DMS53 treated with DMSO at 0.1 percent for 48 hours (cell line): Measurements from ENCODE around the gene CLEC18B.
"Not testable (repeated sequence)": the region's sequence is repeated elsewhere in the genome, so short reads cannot be mapped to it uniquely, and the experiment has no call there.

Source experiments
- DNase-seq: peaks from one replicate; lab custom pipeline; 2025; ENCODE audit not compliant: unreplicated experiment; lab: John Stamatoyannopoulos, UW

The CLEC18B gene

GRCh38 chr16:74420612-74421481 is at the start of gene CLEC18B:
Gene CLEC18B, minus strand, starts transcription at chr16:74421478. Its CDS starts 208 bp downstream, at chr16:74421270.
- DNase-seq: not testable (repeated sequence)

- no peak for DNase-seq
These were observed 48.7 kb upstream of the CLEC18B start for GRCh38 chr16:74469946-74470478.

DNA sequence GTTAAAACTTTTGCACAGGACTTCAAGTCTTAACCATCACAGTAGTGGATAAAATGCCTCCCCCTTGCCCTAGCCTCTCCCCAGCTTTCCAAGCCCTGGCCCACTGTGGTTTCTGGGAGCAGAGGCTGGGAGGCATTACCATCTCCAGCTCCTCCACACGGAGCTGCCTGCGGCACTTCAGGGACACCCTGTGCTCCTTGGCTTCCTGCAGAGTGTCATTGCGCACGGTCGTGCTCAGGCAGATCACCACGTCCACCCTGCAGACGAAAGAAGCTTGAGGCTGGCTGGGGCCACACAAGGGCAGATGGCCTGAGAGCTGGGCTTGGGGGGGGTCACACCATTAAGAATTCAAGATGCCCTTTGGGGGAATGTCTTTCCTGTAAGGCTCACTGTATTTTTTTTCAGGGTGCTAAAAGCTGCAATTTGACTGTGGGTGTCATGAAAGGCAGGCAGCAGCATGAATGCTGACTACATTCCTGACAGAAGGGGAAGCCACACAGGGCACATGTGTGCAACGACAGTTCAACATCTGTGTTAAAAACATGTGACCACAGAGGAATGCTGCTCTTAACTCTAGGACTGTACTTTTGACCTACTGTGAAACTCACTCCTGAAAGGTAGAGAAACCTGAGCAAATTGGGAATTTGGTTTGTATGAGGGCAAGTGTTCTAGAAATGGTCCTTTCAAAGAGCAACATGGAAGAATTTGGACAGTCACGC is 47.7 kb upstream of the CLEC18B start:
- DNase-seq: no peak

- no peak for DNase-seq
These were observed 45.6 kb upstream of the CLEC18B start for GRCh38 chr16:74466872-74467271.

DNA sequence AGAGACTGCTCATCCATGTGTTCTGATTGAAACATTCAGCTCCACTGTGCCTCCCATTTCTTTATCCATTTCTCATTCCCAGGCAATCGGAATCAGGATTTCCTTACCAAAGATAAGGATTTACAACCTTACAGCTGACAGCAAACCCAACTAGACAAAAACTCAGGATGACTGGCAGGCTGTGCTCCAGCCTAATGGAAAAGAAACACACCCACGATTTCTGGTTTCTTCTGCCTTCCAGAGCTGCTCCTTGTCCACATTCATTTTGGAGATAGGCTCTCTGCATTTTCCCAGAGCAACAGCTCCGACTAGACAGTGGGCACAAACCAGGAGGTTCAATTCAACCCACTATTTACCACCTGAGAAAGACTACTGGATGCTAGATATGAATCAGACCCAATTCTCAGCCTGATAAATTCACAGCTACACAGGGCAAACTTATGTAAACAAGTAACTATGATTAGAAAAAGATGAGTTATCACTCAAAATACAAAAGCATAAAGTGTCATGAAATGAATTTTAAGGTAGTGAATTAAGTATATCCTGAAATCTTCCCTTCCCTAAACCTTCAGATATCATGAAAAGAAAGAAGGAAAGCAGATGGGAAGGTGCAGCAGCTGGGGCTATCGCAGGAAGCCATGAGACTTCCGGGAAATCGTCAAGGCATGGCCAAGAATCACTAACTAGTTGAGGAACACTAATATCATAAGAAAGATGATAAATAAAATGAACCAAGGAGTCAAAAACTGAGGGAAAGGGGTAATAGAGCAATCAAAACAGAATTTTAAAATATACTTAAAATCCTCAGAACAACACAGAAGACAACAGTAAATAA is 44.8 kb upstream of the CLEC18B start:
- no peak for DNase-seq

DNA sequence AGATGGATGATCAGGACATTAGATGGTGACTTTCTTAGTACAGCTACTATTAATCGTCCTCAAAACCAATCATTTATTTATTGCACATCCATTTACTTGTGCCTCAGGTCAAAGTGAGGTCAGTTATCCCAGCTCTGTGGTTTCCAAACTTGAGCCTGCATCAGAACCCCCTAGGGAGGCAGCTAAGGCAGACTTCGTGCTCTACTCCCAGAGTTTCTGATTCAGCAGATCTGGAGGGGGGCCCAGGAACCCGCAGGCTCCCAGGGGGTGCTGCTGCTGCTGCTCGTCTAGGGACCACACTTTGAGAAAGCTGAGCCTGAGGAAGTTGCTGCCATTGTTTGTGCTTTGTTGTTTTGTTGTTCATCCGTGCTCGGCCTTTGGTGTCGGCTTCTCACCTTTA is 44.0 kb upstream of the CLEC18B start:
- no peak for DNase-seq

DNA sequence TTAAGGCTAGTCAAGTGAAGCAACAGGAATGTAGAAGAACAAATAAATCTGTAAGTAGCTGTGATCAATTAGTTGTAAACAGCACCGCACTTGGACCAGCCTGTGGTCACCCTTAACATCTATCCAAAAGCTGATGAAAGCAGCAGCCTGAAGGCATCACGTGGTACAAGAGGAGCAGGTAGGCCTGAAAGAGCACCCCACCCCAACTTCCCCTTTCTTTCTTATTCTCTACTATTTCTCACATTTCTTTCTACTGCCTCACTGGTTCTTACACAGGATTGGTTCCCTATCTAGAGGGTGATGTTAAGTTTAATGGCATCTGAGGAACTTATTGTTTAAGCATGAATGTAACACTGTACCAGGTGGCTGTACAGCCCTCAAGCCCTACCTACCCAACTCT is 42.6 kb upstream of the CLEC18B start:
- no peak for DNase-seq

DNA sequence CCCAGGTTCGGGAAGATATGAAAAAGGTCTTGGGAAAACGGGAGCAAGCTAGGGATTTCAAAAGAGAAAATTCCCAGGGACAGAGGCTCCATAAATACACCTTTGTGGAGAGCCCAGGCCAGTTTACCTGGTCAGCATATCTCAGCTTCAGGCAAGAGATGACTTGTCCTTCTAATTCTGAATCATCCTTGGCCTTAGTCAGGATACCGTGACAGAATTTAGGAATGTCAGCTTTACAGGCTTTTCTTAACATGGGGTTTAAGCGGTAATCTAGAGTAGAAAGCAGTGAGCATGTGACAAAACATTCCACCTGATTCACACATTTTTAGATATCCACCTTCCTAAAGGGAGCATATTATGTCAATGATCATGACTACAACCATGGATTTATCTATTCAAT is 41.1 kb upstream of the CLEC18B start:
- no peak for DNase-seq

DNA sequence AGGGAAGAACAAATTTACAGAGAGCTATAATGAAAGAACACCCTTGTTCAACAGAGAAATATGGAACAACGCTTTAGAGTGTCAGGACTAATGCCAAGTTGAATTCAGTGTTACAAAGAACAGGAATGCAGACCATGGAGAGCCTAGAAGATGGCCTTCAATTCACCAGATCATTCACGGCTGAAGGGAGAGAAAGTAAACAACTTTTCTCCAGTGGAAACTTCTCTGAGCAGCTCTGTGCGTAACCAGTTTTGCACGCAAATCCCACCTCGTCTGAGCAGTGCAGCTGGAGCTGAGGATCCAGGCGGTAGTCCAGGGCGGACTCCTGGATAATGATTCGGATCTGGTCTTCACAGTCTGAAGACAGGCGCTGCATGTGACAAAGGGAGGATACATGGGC is 40.5 kb upstream of the CLEC18B start:
- no peak for DNase-seq

GRCh38 chr16:74460542-74460941 is 39.3 kb upstream of the CLEC18B start:
- no peak for DNase-seq

- no peak for DNase-seq
These were observed 35.0 kb upstream of the CLEC18B start for GRCh38 chr16:74456290-74456625.

DNA sequence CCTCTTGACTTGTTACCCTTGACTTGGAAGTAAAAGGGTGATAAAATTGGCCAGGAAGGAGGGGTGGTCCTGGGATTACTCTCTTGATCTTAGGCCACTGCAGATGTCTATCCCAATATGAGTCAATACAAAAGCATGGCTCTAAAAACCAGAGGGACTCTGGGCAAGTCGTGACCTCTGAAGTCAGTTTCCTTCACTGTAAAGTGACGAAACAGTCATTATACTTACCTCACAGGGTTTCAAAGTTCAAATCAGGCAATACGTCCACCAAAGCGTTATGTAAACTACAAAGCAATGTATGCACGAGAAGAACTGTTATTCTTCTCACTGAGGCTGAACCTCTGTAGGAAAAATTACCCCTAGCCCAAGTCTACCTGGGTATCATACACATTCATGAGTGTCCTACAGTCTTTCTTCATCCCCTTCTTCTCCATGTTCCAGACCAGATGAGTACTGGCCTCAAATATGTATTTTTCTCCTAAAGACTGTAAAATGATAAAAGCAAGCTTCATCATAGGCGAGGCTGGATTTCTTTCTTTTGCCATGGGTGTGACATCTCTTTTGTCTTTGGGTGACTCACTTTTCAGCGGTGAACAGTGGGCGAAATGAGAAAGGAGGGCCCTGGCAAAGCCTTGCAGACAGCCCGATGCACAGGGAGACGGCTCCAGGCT is 34.5 kb upstream of the CLEC18B start:
- DNase-seq: no peak

GRCh38 chr16:74455213-74455612 is 33.9 kb upstream of the CLEC18B start:
- DNase-seq: no peak

DNA sequence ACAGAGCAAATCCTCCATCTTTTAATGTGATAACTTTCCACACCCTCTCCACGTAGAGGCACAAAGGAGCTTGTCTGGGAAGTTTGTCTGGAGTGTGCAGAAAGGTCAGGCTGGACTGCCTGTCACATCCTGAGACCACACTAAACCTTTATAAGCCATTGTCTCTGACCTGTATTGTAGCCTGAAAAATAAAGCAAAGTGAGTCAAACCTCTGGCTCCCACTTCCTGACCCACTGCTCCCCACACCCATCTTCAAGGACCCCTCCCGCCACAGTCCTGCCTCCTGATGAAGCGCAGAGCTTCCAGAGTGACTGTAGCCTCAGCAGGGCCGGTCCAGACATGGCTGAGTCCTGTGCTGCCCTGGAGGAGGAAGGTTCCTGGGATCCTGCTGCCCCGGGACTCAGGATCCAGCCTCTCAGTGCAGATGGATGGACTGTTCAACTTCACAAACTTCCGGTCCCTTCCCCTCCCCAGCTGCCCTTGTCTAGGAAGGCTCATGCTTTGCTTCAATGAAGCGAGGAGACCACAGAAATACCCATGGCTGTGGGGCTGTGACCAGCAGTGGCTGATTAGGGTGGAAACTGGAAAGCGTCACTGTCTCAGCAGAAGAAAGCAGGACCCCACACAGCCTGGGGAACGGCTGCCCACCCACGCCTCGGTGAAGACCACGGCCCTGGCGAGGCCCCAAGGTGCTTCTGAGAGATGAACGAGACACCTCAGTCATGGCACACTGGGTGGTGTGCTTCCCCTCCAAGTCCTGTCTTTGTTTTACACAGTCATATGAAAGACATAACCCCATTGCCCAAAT is 30.9 kb upstream of the CLEC18B start:
- DNase-seq: no peak

GRCh38 chr16:74450967-74451760 is 29.9 kb upstream of the CLEC18B start:
- no peak for DNase-seq

DNA sequence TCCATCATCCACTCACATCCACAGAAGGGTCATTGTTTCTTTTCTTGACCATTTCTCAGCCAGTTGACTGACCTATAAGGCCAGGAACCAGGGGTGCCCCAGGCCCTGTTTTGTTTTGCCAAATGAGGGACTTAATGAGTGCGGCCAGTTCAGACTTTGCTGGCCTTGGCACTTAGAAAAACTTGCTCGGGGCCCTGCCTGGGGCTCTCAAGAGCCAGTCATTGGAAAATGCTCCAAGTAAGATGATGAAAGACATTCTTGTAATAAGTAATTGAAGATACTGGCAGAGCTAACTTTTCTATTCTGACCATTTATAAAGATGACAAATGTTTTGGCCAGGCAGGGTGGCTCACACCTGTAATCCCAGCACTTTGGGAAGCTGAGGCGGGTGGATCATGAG is 29.0 kb upstream of the CLEC18B start:
- no peak for DNase-seq

DNA sequence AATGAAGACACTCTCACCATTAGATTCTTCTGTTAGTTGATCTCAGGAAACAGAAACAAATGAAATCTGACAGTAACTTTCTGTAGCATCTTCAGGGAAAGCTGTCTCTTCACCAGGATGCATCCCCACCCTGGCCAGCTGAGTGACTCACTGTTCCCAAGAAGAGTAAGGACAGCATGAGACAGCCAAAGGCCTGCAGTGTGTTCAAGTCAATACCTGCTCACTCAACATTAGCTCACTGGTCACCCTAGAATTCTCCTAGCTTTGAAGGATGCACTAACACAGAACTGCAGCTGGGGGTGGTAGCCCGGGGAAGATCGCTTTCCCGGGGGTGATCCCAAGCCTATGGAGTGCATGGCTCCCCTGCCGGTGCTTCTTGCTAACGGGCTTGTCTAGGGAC is 28.2 kb upstream of the CLEC18B start:
- no peak for DNase-seq

- no peak for DNase-seq
These were observed 27.7 kb upstream of the CLEC18B start for GRCh38 chr16:74448990-74449389.

DNA sequence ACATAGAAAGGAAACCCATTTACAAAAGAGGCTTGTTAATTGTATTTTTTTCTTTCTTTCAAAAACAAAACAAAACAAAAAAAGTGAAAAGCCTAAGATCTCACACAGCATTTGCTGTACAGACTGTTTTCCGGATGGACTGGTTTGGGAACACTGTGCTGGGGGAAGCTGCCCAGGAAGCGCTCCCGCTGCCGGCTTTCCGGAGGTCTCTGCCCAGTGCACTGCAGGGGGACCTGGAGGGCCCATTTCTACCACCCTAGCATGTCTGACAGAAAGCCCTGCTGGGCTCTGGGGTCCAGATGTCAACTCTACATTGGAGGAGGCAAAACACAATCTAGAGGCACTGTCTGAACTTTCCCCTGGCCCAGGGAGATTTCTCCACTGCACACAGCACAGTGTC is 26.3 kb upstream of the CLEC18B start:
- DNase-seq: no peak
